ENCODE measurements around the gene POLD3.

POLD3 gene

GRCh38 chr11:74684661-74685060, 92.3 kb downstream of the POLD3 start:
- Histone ChIP-seq H3K4me2 (ENCODE audit: low read length) (no peak overlapping the region), H3K27me3 (ENCODE audit: low read depth, low read length) (no peaks in the 10 kb centered on the region), H3K9ac (ENCODE audit: low read length) (no peak overlapping the region), H3K79me2 (ENCODE audit: low read length) (no peaks in the 10 kb centered on the region), H4K20me1 (ENCODE audit: insufficient read depth, low read length) (no peaks in the 10 kb centered on the region), H3K9me3 (ENCODE audit: insufficient read depth, low read length) (no peaks in the 10 kb centered on the region), H2AFZ (ENCODE audit: low read depth, low read length) (no peak overlapping the region), H3K4me3 (ENCODE audit: low read length) (no peak overlapping the region), H3K36me3 (replicated peaks; ENCODE audit: low read depth, low read length) (no peaks in the 10 kb centered on the region), H3K27ac (ENCODE audit: low read length) (no peak overlapping the region), H3K4me1 (ENCODE audit: low read length) (peaks cover 8% of the 10 kb centered on the region)
- TF ChIP-seq, protein P1, sequence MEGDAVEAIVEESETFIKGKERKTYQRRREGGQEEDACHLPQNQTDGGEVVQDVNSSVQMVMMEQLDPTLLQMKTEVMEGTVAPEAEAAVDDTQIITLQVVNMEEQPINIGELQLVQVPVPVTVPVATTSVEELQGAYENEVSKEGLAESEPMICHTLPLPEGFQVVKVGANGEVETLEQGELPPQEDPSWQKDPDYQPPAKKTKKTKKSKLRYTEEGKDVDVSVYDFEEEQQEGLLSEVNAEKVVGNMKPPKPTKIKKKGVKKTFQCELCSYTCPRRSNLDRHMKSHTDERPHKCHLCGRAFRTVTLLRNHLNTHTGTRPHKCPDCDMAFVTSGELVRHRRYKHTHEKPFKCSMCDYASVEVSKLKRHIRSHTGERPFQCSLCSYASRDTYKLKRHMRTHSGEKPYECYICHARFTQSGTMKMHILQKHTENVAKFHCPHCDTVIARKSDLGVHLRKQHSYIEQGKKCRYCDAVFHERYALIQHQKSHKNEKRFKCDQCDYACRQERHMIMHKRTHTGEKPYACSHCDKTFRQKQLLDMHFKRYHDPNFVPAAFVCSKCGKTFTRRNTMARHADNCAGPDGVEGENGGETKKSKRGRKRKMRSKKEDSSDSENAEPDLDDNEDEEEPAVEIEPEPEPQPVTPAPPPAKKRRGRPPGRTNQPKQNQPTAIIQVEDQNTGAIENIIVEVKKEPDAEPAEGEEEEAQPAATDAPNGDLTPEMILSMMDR (IDR thresholded peaks at IDR 0.05; ENCODE audit: low read depth, low read length): no peak
- no peak for TF ChIP-seq EZH2phosphoT487 (IDR thresholded peaks at IDR 0.05; ENCODE audit: low read depth)

DNA sequence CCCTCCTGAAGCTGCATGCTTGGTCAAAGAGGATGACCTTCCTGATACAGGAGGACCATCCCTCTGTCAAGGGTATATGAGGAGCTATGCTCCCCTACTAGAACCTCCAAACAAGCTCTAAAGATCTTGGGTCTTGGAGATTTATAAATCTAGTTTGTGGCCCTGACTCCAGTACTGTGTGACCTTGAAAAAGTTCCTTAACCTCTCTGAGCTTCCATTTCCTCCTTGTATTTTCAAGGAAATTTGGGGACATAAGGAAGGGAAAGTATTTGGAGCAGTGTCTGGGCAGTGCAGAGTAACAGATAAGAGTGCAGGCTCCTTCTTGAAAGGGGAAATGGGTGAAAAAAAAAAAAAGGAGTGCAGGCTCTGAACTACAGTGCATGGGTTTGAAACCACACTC, 93.0 kb downstream of the POLD3 start:
- no peak overlapping the region for H3K27ac ChIP-seq (ENCODE audit: low read length)
- no peaks in the 10 kb centered on the region for H3K27me3 ChIP-seq (ENCODE audit: low read depth, low read length)
- H3K9ac ChIP-seq (ENCODE audit: low read length): no peak overlapping the region
- peaks cover 8% of the 10 kb centered on the region for H3K4me1 ChIP-seq (ENCODE audit: low read length)
- H3K79me2 ChIP-seq (ENCODE audit: low read length): no peaks in the 10 kb centered on the region
- H3K4me3 ChIP-seq (ENCODE audit: low read length): no peak overlapping the region
- H2AFZ ChIP-seq (ENCODE audit: low read depth, low read length): no peak overlapping the region
- H3K9me3 ChIP-seq (ENCODE audit: insufficient read depth, low read length): no peaks in the 10 kb centered on the region
- H4K20me1 ChIP-seq (ENCODE audit: insufficient read depth, low read length): no peaks in the 10 kb centered on the region
- H3K36me3 ChIP-seq (replicated peaks; ENCODE audit: low read depth, low read length): no peaks in the 10 kb centered on the region
- H3K4me2 ChIP-seq (ENCODE audit: low read length): no peak overlapping the region
- TF ChIP-seq, protein P1 (IDR thresholded peaks at IDR 0.05; ENCODE audit: low read depth, low read length): no peak
- no peak for TF ChIP-seq EZH2phosphoT487 (IDR thresholded peaks at IDR 0.05; ENCODE audit: low read depth)

- no peak overlapping the region for H3K4me2 ChIP-seq (ENCODE audit: low read length)
- no peak overlapping the region for H2AFZ ChIP-seq (ENCODE audit: low read depth, low read length)
- no peak overlapping the region for H3K9ac ChIP-seq (ENCODE audit: low read length)
- H3K4me3 ChIP-seq (ENCODE audit: low read length): no peak overlapping the region
- H3K27me3 ChIP-seq (ENCODE audit: low read depth, low read length): no peaks in the 10 kb centered on the region
- H4K20me1 ChIP-seq (ENCODE audit: insufficient read depth, low read length): no peaks in the 10 kb centered on the region
- H3K27ac ChIP-seq (ENCODE audit: low read length): no peak overlapping the region
- H3K36me3 ChIP-seq (replicated peaks; ENCODE audit: low read depth, low read length): no peaks in the 10 kb centered on the region
- no peak for TF ChIP-seq EZH2phosphoT487 (IDR thresholded peaks at IDR 0.05; ENCODE audit: low read depth)
- TF ChIP-seq, protein P1 (IDR thresholded peaks at IDR 0.05; ENCODE audit: low read depth, low read length): no peak
- H3K4me1 ChIP-seq (ENCODE audit: low read length): peaks cover 8% of the 10 kb centered on the region
- H3K79me2 ChIP-seq (ENCODE audit: low read length): no peaks in the 10 kb centered on the region
- no peaks in the 10 kb centered on the region for H3K9me3 ChIP-seq (ENCODE audit: insufficient read depth, low read length)
Observed at GRCh38 chr11:74685905-74686304, 93.5 kb downstream of the POLD3 start.

- Histone ChIP-seq H3K4me3 (ENCODE audit: low read length) (no peak overlapping the region), H3K36me3 (replicated peaks; ENCODE audit: low read depth, low read length) (no peaks in the 10 kb centered on the region), H3K79me2 (ENCODE audit: low read length) (no peaks in the 10 kb centered on the region), H3K27me3 (ENCODE audit: low read depth, low read length) (no peaks in the 10 kb centered on the region), H3K9me3 (ENCODE audit: insufficient read depth, low read length) (no peaks in the 10 kb centered on the region), H3K27ac (ENCODE audit: low read length) (no peak overlapping the region), H3K4me1 (ENCODE audit: low read length) (peaks cover 8% of the 10 kb centered on the region), H3K4me2 (ENCODE audit: low read length) (no peak overlapping the region), H3K9ac (ENCODE audit: low read length) (no peak overlapping the region), H2AFZ (ENCODE audit: low read depth, low read length) (no peak overlapping the region), H4K20me1 (ENCODE audit: insufficient read depth, low read length) (no peaks in the 10 kb centered on the region)
- TF ChIP-seq, protein P1 (IDR thresholded peaks at IDR 0.05; ENCODE audit: low read depth, low read length): no peak
- no peak for TF ChIP-seq EZH2phosphoT487 (IDR thresholded peaks at IDR 0.05; ENCODE audit: low read depth)
Observed at GRCh38 chr11:74686792-74687191, 94.4 kb downstream of the POLD3 start.
